ENCODE data around the gene USP46.

USP46 gene

DNA sequence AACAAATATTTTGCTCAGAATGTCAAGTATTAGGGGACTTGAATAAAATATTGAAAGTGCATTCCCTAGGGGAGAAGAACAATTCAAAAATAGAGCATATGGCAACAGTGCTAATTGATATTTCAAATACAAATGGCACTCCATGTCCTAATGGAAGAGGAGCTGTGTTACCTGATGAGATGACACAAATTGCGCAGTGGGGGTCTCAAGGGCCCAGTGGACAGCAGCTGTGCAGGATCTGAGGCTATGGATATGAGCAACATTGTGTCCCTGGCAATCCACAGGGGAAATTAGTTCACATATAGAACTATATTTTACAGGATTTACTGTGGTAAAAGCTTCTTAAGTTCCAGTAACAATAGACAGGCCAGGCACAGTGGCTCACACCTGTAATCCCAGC lies 17.4 kb upstream of the USP46 start:
- no peaks in the 10 kb centered on the region for H3K4me1 ChIP-seq
- peaks cover 0 to 7% of the 10 kb centered on the region in 2 donors for H3K27me3 ChIP-seq
- no peaks in the 10 kb centered on the region for H3K9me3 ChIP-seq
- no peak overlapping the region for H3K4me3 ChIP-seq
- TF ChIP-seq, protein P1, sequence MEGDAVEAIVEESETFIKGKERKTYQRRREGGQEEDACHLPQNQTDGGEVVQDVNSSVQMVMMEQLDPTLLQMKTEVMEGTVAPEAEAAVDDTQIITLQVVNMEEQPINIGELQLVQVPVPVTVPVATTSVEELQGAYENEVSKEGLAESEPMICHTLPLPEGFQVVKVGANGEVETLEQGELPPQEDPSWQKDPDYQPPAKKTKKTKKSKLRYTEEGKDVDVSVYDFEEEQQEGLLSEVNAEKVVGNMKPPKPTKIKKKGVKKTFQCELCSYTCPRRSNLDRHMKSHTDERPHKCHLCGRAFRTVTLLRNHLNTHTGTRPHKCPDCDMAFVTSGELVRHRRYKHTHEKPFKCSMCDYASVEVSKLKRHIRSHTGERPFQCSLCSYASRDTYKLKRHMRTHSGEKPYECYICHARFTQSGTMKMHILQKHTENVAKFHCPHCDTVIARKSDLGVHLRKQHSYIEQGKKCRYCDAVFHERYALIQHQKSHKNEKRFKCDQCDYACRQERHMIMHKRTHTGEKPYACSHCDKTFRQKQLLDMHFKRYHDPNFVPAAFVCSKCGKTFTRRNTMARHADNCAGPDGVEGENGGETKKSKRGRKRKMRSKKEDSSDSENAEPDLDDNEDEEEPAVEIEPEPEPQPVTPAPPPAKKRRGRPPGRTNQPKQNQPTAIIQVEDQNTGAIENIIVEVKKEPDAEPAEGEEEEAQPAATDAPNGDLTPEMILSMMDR (IDR thresholded peaks at IDR 0.05): no peak
- no peak overlapping the region for H3K27ac ChIP-seq
- intact Hi-C loops (cut with DNase I; ENCODE audit: low total_unique reads): no loop called here
- DNase-seq: no peak
- H3K36me3 ChIP-seq: no peaks in the 10 kb centered on the region

DNA sequence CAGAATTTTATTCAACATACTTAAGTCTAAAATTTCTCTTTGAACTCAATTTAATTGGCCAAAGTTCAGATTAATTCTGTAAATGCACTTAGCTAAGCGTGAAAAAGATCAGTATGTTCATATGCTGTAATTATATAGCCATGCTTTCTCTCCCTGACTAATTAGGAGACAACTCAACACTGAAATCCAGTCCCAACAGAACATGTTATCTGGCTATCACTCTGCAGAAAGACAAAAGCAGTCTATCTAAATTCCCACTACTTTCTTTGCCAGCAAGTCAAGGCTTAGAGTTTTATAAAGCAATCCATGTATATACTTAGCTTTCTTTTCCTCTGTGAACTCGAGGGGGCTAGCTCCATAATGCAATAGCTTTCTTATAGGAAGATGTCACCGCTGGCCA lies 16.0 kb upstream of the USP46 start:
- Histone ChIP-seq H3K4me1 (no peaks in the 10 kb centered on the region), H3K27ac (no peak overlapping the region), H3K9me3 (no peaks in the 10 kb centered on the region), H3K36me3 (no peaks in the 10 kb centered on the region), H3K4me3 (no peak overlapping the region), H3K27me3 (peaks cover 0 to 7% of the 10 kb centered on the region in 2 donors)
- intact Hi-C loops (cut with DNase I; ENCODE audit: low total_unique reads): no loop called here
- no peak for DNase-seq
- TF ChIP-seq, protein P1 (IDR thresholded peaks at IDR 0.05): no peak

DNA sequence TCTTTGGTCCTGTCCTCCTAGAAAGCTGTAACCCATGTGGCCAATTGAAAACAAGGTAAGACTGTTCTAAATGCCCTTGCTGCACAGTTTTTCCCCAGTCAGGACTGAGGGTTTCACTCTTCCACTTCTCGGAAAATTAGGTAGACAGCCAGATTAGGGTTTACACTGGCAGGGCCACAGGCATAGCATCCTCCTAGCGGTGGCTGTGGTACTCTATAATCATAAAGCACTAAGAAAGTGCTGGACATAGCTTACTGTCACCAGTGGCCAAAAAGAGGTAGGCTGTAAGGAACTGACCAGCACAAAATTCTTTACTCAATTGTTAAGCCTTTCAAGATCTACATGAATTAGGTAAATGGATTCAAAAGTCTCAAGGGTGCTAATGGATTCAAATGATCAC lies 11.6 kb upstream of the USP46 start:
- H3K27me3 ChIP-seq: peaks cover 0 to 7% of the 10 kb centered on the region in 2 donors
- no peak overlapping the region for H3K27ac ChIP-seq
- no peaks in the 10 kb centered on the region for H3K36me3 ChIP-seq
- H3K4me3 ChIP-seq: no peak overlapping the region
- TF ChIP-seq, protein P1 (IDR thresholded peaks at IDR 0.05): peak; percentile 8 to 11
- intact Hi-C loops (cut with DNase I; ENCODE audit: low total_unique reads): no loop called here
- DNase-seq: no peak
- H3K9me3 ChIP-seq: no peaks in the 10 kb centered on the region
- no peaks in the 10 kb centered on the region for H3K4me1 ChIP-seq

DNA sequence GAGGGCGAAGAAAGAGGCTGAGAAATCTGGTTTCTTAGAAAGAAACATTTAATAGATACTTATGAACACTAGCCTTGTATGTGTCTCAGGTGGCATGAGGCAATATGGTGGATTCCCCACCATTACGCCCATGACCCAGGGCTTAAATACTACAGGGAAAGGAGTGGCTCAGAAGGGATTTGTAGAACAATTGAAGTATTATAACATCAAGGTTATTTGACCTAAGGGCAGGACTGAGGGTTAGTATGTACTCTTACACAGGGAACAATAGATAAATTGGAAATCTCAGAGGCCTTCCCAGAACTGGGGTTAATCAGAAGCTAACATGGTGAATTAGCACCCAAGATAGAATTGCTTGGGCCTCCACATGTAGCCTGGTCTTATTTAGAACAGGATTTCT lies 11.0 kb upstream of the USP46 start:
- H3K9me3 ChIP-seq: no peaks in the 10 kb centered on the region
- TF ChIP-seq, protein P1 (IDR thresholded peaks at IDR 0.05): no peak
- no peak for DNase-seq
- H3K4me1 ChIP-seq: no peaks in the 10 kb centered on the region
- no peak overlapping the region for H3K27ac ChIP-seq
- H3K27me3 ChIP-seq: peaks cover 0 to 7% of the 10 kb centered on the region in 2 donors
- intact Hi-C loops (cut with DNase I; ENCODE audit: low total_unique reads): no loop called here
- no peak overlapping the region for H3K4me3 ChIP-seq
- no peaks in the 10 kb centered on the region for H3K36me3 ChIP-seq

DNA sequence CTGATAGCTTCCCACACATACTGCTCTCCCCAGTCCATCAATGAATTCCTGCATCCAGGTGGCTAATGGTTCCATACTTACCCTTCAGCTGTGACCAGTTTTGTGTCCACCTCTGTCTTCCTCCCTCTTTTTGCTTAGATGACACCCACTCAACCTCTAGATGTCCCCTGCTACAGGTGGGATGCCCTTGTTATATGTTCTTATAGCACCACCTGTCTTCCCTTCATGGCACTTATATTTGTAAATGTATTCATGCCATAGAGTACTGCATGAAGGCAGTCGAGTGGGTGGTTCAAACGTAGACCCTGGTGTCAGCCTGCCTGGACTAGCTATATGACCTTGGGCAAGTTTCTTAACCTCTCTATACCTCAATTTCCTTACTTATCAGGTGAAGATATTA lies 6.5 kb upstream of the USP46 start:
- Histone ChIP-seq H3K4me3 (no peak overlapping the region), H3K27me3 (no peaks in the 10 kb centered on the region), H3K9me3 (no peaks in the 10 kb centered on the region), H3K27ac (no peak overlapping the region), H3K36me3 (peaks cover 0 to 7% (median 0%) of the 10 kb centered on the region in 3 donors), H3K4me1 (peaks cover 0 to 1% (median 0%) of the 10 kb centered on the region in 4 donors)
- intact Hi-C loops (cut with DNase I; ENCODE audit: low total_unique reads): no loop called here
- DNase-seq: no peak
- TF ChIP-seq, protein P1 (IDR thresholded peaks at IDR 0.05): peak in 1 of 2 experiments; percentile 7

DNA sequence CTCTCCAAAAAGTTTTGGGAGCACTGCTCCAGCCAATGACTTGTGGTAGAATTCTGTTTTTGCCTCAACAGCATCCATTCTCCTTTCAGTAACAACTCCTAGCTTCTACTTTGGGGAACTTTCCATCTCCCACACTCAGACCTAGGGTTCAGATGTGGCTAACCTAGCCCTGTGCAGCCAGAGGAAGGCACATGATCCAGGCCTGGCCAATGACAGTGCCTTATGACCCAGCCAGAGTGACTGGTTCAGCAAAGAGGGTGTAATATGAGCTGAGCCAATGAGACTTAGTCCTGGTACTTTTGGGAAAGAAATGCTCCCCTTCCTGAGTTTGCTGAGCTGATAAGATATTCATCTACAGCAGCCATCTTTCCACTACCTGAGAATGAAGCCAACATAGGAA lies 5.4 kb upstream of the USP46 start:
- Histone ChIP-seq H3K4me1 (peaks cover 0 to 6% (median 0%) of the 10 kb centered on the region in 4 donors), H3K27ac (no peak overlapping the region), H3K36me3 (peaks cover 0 to 7% (median 0%) of the 10 kb centered on the region in 3 donors), H3K4me3 (no peak overlapping the region), H3K27me3 (no peaks in the 10 kb centered on the region), H3K9me3 (no peaks in the 10 kb centered on the region)
- DNase-seq: no peak
- TF ChIP-seq, protein P1 (IDR thresholded peaks at IDR 0.05): no peak
- intact Hi-C loops (cut with DNase I; ENCODE audit: low total_unique reads): loop anchor here (5.0 kb wide), 1 partner anchor 58 kb away; no protein-coding TSS in a partner anchor
